GM19023 (cell line): ENCODE measurements around the gene JPT2.

Experiments
- ATAC-seq: cut with Tn5 transposase; IDR thresholded peaks from one replicate; pipeline ENCODE4 v1.9.1; 2021; ENCODE audit warnings: mild to moderate bottlenecking, moderate library complexity; ENCODE audit not compliant: unreplicated experiment

Gene JPT2

DNA sequence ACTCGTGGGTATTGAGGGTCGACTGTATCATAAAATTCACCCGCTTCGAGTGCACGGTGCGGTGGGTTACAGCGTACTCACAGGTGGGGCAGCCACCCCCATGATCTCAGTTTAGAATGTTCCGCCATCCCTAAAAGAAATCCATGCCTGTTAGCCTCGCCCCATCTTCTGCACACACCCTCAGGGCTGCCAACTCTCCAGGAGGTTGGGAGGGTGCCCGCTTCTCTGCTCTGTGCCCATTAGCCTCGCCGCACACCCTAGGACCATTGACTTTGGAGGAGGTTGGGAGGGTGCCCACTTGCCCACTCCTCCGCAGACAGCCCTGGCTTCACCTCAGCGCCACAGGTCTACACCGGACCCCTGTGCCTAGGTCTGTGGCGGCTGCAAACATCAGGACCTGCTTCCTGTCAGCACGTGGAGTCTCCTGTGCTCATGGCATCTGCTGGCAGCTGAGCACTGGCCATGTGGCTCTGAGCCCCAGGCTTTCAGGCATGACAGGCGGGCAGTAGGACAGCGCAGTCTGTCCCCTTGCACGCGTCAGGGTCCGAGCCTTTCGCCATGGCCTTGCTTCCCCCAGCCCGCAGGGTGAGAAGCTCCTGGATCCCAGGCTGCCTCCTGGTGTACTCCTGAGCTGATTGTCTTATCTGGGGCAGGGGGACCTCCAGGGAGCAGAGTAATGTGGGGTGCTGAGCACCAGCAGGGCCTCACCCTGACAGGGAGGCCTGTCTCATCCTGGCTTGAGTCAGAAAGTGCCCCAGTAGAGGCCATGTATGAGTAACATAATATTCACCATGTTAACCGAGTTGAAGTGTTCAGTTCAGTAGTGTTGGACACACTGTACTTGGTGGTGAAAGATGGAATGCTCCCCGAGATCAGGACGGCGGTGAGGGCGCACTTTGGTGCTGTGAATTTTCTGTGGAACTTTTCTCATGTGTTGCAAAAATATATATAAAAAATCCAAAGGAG lies 71.4 kb downstream of the JPT2 start:
- ATAC-seq = no peak
